ENCODE measurements around the gene TANGO6.
A peak's percentile ranks its signal among the peaks of the same experiment; 100 is the strongest.

TANGO6 gene

DNA sequence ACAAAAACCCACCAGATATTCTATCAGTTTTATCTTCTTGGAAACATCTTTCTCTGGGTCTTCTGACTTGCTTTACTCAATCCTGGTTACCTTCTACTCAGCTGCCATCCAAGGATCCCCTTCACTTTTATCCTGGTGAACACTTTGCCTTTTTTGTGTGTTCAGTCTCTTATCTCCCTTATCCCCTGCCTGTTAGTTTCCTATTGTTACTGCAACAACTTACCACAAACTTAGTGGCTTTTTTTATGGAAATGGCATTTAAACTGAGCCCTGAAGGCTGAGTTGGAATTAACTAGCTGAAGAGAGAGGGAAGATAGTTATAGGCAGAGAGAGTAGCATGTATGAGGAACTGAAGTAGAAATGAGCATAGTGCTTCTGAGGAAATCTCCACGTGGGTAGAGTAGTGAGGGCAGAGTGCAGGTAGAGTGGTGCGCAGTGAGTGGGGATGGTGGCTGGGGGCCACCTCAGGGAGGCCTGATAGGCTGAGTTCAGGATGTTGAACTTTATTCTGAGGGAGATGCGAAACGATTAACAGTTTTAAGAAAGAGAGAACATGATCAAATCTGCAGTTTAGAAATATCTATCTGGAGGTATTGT is 26.3 kb downstream of the TANGO6 start:
- no peak for DNase-seq

DNA sequence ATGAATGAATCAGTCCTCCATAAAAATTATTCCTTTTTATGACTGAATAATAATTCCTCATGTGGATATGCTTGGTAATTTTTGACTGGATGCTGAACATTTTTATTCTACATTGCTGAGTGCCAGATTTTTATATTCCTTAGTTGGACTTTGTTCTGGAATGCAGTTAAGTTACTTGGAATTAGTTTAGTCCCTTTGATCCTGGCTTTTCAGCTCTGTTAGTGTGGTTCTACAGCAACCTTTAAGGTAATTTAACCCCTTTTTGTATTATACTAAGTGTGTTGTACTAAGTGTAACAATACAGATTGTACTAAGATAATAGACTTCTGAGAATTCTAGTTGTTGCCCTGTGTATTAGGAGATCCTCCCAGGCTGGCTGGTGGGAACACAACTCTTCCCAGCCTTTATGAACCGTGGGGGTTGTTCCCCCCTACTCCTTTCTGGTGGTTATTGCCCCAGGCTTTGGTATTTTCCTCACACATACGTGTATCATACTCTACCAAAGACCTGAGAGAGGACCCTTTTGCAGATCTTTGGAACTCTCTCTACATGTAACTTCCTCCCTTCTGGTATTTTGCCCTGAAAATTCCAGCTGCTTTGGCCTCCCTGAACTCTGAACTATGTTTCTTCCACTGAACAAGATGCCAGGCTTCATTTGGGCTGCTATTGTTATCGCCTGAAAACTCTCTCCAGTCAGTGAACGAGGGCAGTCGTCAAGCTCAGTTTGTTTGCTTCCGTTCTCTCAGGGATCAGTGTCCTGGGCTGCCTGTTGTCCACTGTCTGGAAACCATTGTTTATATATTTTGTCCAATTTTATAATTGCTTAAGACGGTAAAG is 30.5 kb downstream of the TANGO6 start:
- DNase-seq: no peak

DNA sequence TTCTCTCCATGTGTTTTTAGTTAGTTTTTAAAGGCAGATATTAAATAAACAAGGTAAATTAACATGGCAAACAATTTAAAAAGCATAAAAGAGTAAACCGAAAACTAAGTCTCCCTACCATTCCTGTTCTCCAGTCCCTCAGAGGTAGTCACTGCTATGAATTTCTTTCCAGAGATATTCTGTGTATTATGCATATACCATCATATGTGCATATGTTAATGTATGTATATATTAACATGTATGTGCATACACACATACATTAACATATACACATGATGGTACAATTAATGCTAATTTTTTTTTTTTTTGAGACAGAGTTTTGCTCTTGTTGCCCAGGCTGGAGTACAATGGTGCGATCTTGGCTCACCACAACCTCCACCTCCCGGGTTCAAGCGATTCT is 32.5 kb downstream of the TANGO6 start:
- no peak for DNase-seq

DNA sequence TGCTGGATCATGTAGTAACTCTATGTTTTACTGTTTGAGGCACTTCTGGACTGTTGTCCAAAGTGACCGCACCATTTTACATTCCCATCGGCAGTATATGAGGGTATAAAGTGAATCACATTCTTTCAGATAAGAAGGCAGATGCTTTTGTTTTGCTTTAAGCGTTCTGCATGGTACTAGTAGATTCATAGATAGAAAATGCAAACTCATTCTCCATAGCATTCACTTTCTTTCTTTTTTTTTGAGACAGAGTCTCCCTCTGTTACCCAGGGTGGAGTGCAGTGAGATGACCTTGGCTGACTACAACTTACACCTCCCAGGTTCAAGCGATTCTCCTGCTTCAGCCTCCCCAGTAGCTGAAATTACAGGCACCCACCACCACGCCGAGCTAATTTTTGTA is 40.4 kb downstream of the TANGO6 start:
- DNase-seq: no peak

DNA sequence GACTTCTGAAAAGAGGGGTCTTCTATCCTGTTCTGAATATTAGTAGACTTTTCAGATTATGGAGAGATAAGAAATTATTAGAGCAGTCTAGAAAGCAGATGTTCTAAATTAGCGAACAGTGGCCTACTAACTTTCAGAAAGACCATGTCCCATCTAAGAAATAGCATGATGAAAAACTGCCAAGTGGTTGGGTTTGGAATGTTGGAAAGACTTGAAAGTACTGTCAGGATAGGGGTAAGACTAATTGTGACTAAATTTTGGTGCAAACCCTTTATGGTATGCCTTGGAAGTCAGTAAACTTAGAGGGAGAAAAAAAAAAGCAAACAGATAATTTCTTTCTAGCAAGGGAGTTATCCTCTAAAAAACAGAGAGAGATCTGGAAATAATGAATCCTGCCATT is 41.1 kb downstream of the TANGO6 start:
- DNase-seq: no peak

DNA sequence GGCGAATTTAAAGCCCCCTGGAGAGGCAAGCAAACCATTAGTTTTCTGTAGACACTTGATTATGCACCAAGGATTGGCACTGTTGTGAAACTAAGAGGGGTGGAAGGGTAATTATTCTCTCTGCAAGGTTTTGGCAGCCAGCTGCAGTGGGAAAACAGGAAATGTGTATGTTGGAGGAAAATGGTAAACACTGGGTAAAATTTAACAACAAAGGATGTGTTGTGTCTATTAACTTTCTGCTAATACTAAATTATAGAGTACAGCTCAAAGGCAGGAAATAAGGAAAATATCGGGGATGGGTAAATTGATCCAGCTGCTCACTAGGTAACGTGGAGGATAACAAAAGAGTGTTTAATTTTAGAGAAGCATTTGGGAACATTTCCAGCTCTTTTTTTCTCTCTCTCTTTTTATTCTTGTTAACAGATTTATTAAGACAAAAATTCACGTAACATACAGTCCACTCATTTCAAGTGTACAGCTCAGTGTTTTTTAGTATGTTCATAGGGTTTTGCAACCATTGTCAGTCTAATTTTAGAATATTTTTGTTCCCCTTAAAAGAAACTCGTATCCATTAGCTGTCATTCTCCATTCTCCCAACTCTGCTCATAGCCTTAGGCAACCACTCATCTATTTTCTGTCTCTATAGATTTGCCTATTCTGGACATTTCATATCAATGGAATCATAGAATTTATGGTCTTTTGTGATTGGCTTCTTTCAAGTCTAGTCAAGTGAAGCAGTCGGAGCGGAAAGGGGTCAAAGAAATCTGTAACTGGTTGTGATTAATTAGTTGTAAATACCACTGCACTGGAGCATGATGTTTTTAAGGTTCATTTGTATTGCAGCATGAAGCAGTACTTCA is 41.8 kb downstream of the TANGO6 start:
- no peak for DNase-seq

DNA sequence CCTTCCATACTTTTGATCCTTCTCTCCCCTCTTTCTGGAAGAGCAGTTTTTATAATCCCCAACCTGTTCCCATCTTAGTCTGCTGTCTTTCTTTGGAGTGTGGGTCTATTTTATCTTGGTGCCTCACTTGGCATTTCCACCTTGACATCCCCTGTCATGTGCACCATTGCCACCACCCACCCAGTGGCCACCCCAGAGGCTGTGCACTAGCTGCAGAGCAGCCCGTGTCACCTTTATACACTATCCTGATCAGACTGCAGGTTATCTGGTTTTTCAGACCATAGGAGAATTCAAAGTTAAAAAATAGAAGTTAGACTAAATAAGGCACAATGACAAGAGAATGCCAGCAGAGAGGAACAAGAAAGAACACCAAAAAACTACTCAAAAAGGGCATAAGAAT is 43.8 kb downstream of the TANGO6 start:
- no peak for DNase-seq

DNA sequence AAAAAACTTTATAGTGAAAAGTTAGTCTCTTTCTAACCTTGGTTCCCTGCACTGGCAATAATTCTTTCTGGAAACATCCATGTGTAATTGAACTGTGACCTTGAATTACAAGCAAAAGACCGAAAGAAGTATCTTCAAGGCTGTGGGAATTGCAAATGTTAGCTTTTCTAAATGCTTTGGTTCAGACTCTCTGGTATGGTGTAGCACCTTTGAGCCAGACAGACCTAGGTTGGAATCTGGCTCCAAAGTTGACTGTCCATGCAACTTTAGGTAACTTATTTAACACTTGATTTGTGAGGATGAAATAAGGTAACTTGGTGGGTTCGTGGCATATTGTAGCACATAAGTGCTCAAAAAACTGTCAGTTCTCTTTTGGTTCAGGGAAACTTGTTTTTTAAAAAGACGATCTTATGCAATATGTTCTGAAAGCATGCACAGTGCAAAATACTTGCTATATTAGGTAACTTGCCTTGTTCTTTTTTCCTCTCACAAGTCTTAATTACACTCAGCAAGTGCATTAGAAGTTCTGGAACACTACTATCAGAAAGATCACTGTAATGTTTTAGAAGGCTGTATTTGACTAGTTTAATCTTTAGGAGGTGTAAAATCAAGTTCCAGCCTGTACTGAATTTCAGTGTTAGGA is 46.3 kb downstream of the TANGO6 start:
- DNase-seq: no peak

DNA sequence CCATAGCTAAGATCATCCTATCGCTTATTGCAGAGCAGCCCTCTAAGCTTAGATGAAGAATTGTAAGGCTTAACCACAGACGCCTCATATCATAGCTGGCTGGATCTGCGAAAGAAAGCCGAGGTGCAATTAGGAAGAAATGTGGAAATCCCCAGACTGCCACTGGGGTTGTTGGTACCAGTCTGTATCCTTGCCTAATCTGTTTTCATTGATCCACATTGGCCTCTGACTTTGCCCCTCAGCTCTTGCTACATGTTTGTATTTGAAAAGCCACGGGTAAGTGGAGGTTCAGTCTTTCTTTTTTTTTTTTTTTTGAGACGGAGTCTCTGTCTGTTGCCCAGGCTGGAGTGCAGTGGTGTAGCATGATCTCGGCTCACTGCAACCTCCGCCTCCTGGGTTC is 48.9 kb downstream of the TANGO6 start:
- no peak for DNase-seq

DNA sequence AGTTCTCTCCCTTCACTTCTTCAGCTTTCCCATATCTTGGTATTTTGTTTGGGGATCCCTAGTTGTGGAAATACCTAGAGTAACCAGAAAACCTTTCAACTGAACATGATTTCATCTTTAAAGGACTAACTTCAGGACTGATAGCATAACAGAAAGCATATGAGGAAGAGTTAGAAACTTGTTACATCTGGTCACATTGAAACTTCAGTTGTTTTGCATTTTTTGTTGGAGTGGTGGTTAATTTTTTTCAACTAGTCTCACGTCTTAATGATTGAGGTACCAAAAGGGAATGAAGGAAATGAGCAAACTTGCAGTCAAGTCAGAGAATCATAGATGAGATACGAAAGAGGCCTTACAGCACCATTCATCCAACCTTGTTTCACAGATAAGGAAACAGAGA is 49.6 kb downstream of the TANGO6 start:
- no peak for DNase-seq

DNA sequence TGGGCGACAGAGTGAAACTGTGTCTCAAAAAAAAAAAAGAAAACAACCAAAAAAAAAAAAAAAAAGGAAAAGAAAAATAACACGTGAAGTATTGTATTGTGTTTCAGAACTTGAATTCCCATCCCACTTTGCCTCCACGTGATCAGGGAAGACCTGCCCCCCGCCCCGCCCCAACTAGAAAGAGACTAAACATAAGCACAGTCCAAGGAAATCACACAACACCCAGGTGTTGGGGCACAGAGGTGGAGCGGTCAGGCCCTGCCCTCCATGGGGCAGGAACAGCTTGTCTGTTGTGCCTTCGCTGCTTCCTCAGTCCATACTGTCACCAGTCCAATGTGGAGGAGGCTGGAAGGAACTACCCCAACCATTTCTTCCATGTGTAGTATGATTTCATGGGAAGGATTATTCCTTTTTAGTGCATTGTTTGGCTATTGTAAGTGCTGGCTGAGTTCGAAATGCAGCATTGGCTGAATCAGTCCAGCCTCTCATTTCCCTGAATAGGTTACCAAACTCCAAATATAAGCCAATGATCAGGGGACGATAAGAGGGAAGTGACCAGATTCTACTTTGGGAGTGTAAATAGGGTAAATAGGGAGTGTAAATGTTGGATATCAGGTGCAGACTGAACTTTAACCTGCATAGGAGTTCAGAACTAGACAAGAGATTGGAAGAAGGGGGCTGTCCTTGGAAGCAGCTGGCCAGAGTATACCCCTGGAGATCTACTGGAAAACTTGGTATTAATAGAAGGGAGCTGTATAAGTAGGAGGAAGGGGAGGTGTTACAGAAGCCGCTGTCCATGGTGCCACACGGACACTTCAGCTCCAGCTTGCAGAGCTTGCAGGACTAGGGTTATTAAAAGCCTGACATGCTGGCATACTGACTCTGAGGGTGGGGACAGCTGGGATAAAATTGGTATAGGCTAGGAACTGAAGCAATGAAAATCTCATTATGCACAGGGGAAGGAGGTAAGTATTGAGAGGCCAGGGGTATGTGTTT is 50.7 kb downstream of the TANGO6 start:
- DNase-seq: no peak

DNA sequence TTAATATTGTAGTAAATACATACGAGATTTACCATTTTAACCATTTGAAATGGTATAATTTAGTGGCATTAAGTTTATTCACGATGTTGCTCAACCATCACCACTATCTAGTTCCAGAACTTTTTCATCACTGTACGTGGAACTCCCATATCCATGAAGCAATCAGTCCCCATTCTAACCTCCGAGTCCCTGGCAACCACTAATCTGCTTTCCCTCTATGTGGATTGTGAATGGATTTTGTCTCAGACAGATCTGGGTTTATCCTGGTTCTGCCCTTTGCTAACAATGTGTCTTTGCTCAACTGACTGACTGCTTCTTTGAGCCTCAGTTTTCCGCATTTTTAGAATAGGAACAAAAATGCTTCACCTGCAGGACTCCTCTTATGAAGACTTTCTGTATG is 51.4 kb downstream of the TANGO6 start:
- DNase-seq: no peak

DNA sequence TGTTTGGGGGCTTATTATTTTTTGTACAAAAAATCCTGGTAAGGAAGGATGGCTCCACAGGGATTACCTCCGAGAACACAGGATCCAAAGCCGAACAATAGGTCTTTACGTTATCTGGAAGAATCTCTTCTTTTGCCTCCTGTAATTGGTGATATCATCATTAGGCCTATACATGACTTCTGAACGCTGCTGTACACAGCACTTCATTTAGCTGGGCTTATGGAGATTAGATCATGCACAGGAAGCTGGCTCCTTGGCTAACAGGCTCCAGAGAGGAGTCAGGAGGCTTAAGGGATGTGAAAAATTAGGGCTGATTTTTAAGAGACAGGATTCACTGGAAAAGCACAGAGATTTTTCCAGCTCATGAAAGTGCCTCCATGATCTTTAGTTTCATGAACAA is 54.7 kb downstream of the TANGO6 start:
- no peak for DNase-seq

DNA sequence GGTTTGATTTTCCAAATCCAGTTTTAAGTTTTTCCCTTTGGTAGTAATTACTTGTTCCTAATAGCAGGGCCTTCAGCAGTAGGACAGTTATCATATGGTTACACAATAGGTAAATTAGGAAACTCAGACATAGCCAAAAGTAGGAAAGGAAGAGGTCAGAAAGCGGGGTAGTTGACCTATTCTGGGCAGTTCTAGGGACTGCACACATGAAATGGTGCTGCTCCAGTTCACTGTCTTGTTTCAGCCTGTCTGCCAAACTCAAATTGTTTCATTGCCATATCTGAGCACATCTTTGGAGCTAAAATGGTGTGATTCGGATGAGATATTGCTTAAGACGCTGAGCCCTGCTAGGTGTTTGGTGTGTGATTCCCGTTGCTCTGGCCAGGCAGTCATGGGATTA is 56.7 kb downstream of the TANGO6 start:
- no peak for DNase-seq

DNA sequence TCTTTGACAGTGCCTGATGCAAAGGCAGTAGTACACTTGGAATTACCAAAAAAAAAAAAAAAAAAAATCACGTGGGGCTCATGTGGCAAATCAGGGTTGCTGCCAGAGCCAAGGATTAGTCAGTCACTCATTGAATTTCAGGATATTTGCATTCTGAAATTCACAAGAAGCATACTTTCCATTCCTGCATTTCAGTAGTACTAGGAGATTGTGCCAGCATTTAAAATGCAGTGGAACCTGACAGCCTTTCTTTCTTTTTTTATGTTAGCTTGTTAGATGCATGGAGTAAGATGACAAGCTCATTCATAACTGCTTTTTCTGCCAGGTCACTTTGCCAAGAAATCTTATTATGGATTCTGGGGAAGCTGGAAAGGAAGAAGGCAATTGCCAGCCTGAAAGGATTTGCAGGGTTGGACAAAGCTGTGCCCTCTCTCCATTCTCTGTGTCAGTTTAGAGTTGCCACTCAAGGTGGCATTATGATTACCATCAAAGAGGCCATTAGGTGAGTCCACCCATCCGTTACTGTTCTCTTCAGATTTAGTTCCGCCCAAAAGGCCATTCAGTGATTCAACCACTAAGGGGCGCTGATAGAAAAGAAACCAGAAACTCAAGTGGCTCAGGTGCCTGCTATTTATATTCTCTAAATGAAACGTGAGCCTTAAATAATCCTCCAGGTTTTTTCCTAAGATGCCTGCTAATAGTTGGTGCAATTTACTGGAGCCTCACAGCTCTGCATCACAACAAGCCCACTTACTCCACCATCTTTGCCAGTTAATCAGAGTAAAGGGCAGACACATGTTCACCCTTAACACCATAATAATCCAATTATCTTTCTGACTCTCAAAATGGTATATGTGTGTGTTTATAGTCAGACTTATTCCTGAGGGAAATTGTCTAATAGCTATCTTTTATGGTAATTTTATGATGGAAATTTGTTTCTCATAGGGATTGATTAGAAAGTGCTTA is 59.0 kb downstream of the TANGO6 start:
- DNase-seq: peak; percentile 50

DNA sequence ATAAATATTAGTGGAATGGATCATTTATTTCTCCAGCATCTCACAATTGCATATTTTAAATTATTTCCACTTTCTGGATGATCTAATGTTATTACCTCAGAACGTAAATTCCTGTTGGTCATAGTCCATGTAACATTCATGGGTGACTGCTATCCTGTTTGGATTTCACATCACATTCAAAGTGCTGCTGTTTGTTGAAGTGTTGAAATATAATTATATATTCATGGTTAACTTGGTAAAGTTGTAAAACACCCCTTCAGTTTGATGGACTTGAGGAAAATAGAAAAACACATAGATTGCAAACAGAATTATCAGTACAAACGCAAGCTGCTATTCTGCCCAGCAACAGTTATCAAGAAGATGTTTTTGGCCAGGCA is 59.6 kb downstream of the TANGO6 start:
- no peak for DNase-seq

DNA sequence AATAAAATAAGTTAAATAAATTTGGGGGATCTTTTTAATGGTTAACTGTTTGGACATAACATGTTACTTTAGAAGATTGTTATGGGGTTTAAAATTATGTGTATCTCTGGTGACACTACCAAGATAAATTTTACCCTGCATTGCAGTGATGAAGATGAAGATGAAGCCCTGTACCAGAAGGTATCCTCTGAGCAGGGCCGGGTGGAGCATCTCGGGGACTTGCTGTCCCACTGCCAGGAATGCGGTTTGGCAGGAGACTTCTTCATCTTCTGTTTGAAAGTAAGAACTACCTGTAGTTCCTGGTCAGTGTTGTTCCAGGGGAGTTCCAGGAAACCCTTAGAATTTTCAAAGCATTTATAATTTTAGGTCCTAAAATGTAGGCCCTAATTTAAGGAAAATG is 64.0 kb downstream of the TANGO6 start:
- no peak for DNase-seq

DNA sequence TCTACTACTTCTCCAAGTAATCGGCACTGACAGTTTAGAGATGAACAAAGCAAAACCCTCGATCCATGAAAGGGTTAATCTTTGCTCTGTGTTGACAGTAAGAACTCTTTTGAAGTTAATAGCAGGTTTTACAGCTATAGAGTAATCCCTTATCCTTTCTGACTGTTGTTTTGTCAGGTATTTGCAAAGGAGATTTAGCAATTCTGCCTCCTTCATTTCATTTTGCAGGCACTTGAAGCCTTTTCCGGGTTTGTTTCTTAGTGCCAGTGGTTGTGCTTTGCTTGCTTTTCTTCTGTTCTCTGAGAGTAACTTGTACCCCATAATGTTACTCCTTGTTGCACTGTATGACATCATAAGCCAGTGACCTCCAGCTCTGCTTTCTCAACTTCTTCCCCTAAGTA is 64.5 kb downstream of the TANGO6 start:
- DNase-seq: no peak

DNA sequence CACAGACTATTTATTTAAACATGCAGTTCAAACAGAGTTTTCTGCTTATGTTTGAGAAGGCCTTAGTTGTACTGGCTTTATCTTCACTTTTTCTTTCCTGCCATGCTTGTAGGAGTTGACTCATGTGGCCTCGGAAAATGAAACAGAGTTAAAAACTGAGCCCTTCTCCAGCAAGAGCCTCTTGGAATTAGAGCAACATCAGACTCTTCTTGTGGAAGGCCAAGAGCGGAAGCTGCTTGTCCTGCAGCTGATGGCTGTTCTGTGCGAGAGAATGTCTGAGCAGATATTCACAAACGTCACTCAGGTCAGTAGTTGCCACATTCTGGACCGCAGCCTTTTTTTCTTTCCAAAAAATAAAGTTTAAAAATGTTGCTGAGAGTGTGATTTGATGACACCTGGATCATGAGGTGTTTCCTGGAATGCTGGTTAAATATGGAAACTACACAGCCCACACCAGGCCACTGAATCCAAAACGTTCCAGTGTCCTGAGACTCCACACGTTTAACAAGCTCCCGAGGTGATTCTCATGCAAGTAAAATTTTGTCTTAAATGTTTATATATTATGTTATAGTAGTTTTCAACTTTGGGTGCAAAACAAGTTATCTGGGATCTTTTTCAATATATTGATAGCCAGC is 65.9 kb downstream of the TANGO6 start:
- no peak for DNase-seq

DNA sequence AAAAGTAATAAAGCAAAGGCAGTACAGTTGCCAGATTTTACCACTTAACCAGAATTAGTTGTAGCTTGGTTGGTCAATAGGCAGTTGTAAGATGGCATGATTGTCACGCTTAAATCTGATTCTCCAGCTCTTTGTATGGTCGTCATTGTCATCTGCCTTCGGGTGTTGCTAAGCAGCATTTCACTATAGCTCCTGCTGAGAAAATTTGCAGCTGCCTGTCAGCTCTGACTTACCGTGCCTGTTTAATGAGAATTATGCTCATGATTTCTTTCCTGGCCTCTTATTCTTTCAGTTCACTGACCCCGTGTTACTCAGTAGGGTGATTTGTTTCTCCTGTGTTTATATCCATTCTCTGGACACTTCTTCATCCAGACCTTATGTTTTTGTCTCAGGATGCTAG is 66.7 kb downstream of the TANGO6 start:
- DNase-seq: no peak
